ENCODE data around the gene DCXR. TPM values are rescaled to one million over a fixed set of nuclear protein-coding genes. Genes with fewer than 3 reads are reported as not detected.

Gene DCXR
- total and polyA plus RNA-seq, 2 donors (not counting 3 experiments of a cell fraction or from before 2014, with no cell fraction given), result 93.0 to 178 TPM

DNA sequence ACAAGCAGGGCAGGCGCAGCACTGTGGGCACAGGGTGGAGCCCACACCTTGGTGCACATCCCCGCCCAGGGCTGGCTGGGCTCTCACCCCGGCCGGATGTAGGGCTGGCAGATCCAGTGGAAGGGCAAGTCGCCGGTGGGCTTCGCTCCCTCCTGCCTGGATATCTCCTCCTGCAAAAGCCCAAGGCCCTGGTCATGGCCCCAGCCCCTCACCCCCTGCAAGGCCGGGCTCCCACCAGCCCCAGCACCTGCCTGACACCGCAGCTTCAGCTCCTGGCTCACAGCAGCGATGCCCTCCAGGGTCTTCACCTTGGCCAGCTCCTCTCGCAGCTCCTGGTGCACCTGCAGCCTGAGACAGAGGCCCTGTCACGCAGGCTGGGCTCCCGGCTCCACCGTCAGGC lies 23.1 kb upstream of the DCXR start:
- dilution Hi-C loops (cut with MboI; ENCODE audit: extremely low pct_ligation_motif_present, low sequenced_read_pairs), result no loop called here
- H4K20me1 ChIP-seq (replicated peaks; ENCODE audit: control insufficient read depth, extremely low read depth, insufficient read depth, low read length), result no peaks in the 10 kb centered on the region

More for the DNA sequence above, 23.1 kb upstream of the DCXR start:
- FAIRE-seq (no peak), DNase-seq (ENCODE audit: low read depth, low spot score) (no peak)
- ChIA-PET POLR2A (no interaction called here), CTCF (no interaction called here)
- H3K79me2 ChIP-seq (ENCODE audit: control insufficient read depth, insufficient read depth, low read length), result peaks cover 7% of the 10 kb centered on the region
- BruUV-seq (replicated peaks), result no TSS peak
- no peaks in the 10 kb centered on the region for H3K9me1 ChIP-seq (replicated peaks; ENCODE audit: control insufficient read depth, extremely low read depth, insufficient read depth, low read length)
- intact Hi-C loops (cut with micrococcal nuclease), result no loop called here
- H2AFZ ChIP-seq (ENCODE audit: low read depth, low read length), result no peak overlapping the region
- no peak overlapping the region for H3K9ac ChIP-seq (replicated peaks; ENCODE audit: extremely low read depth, insufficient read depth, low read length)
- H3K4me2 ChIP-seq (ENCODE audit: insufficient read depth, low read length), result no peak overlapping the region
- TF ChIP-seq GATA2 (IDR thresholded peaks at IDR 0.05; ENCODE audit: insufficient read depth, insufficient read length, low read depth, low read length) (no peak), POLR2A (IDR thresholded peaks at IDR 0.05; ENCODE audit: low read depth, low read length) (no peak), POLR2AphosphoS5 (IDR thresholded peaks at IDR 0.05; ENCODE audit: insufficient read depth, low read depth, low read length) (no peak), FOS (IDR thresholded peaks at IDR 0.05; ENCODE audit: borderline replicate concordance, insufficient read depth, low read length) (no peak), EZH2 (IDR thresholded peaks at IDR 0.05; ENCODE audit: borderline replicate concordance, low read depth, low read length, severe bottlenecking) (no peak), MAX (IDR thresholded peaks at IDR 0.05; ENCODE audit: insufficient read depth, insufficient read length) (no peak), JUN (IDR thresholded peaks at IDR 0.05; ENCODE audit: borderline replicate concordance, insufficient read depth, insufficient read length, low read depth) (no peak), MYC (IDR thresholded peaks at IDR 0.05; ENCODE audit: low read depth, low read length) (no peak)
- TF ChIP-seq, protein P1, sequence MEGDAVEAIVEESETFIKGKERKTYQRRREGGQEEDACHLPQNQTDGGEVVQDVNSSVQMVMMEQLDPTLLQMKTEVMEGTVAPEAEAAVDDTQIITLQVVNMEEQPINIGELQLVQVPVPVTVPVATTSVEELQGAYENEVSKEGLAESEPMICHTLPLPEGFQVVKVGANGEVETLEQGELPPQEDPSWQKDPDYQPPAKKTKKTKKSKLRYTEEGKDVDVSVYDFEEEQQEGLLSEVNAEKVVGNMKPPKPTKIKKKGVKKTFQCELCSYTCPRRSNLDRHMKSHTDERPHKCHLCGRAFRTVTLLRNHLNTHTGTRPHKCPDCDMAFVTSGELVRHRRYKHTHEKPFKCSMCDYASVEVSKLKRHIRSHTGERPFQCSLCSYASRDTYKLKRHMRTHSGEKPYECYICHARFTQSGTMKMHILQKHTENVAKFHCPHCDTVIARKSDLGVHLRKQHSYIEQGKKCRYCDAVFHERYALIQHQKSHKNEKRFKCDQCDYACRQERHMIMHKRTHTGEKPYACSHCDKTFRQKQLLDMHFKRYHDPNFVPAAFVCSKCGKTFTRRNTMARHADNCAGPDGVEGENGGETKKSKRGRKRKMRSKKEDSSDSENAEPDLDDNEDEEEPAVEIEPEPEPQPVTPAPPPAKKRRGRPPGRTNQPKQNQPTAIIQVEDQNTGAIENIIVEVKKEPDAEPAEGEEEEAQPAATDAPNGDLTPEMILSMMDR (IDR thresholded peaks at IDR 0.05; ENCODE audit: extremely low read depth in 1 of 2, insufficient read depth in 1 of 2, low read depth in 1 of 2, low read length in 2 of 2), result no peak
- no peaks in the 10 kb centered on the region for H3K27me3 ChIP-seq (ENCODE audit: control insufficient read depth in 2 of 2, insufficient read depth in 2 of 2, low read length in 2 of 2)
- no peaks in the 10 kb centered on the region for H3K9me3 ChIP-seq (replicated peaks; ENCODE audit: control insufficient read depth, insufficient read depth, low read length)
- peaks cover 9% of the 10 kb centered on the region for H3K4me1 ChIP-seq (ENCODE audit: control insufficient read depth, extremely low read depth, insufficient read depth, low read length)
- no peak overlapping the region for H3K4me3 ChIP-seq (replicated peaks in 1 of 3; ENCODE audit: insufficient read depth in 1 of 3, low read depth in 1 of 3, low read length in 3 of 3)
- no peak overlapping the region for H3K27ac ChIP-seq (ENCODE audit: insufficient read depth, low read depth, low read length)
- H3K36me3 ChIP-seq (ENCODE audit: control insufficient read depth in 2 of 2, extremely low read depth in 1 of 2, insufficient read depth in 2 of 2, low read length in 2 of 2), result peaks cover 5 to 49% of the 10 kb centered on the region in 2 experiments

All from endothelial cell of umbilical vein (primary cell).